ENCODE measurements around the gene ZCCHC14. TPM values are rescaled to one million over a fixed set of nuclear protein-coding genes. Genes with fewer than 3 reads are reported as not detected.

ZCCHC14 gene
- total RNA-seq, 1 experiment from 2014 or later, result 33.1 TPM

- DNase-seq, result peak in 1 of 2 experiments; percentile 17
- H3K9me3 Mint-ChIP-seq (ENCODE audit: unreplicated experiment), result no peaks in the 10 kb centered on the region
- no peak overlapping the region for H3K4me3 ChIP-seq (ENCODE audit: low read depth, low read length)
- peaks cover 9% of the 10 kb centered on the region for H3K4me1 Mint-ChIP-seq (ENCODE audit: low read depth, unreplicated experiment)
- H3K4me3 Mint-ChIP-seq (ENCODE audit: unreplicated experiment), result no peak overlapping the region
- no TSS peak for BruUV-seq (replicated peaks)
- no peaks in the 10 kb centered on the region for H3K27me3 ChIP-seq (replicated peaks; ENCODE audit: control insufficient read depth, insufficient read depth, low read length)
- peaks cover 79% of the 10 kb centered on the region for H3K36me3 Mint-ChIP-seq (ENCODE audit: insufficient read depth, unreplicated experiment)
- H3K27me3 Mint-ChIP-seq (ENCODE audit: insufficient read depth, unreplicated experiment), result no peaks in the 10 kb centered on the region
- no peak overlapping the region for H3K27ac Mint-ChIP-seq (ENCODE audit: unreplicated experiment)
- intact Hi-C loops (cut with micrococcal nuclease; ENCODE audit: unreplicated experiment), result loop anchor here (10.0 kb wide), 1 partner anchor 165 kb away; no protein-coding TSS in a partner anchor
- H3K4me1 ChIP-seq, result no peaks in the 10 kb centered on the region
- no peak for TF ChIP-seq CTCF (IDR thresholded peaks at IDR 0.05; ENCODE audit: insufficient read depth in 1 of 2, low read depth in 1 of 2, low read length in 1 of 2, severe bottlenecking in 1 of 2, unreplicated experiment in 1 of 2)
- H3K36me3 ChIP-seq (ENCODE audit: control insufficient read depth, insufficient read depth, low read length), result peaks cover 8% of the 10 kb centered on the region
- CTCF ChIA-PET, result no interaction called here
- no peaks in the 10 kb centered on the region for H3K9me3 ChIP-seq
- POLR2A ChIA-PET, result interaction anchor here (0.6 kb wide), 1 partner anchor 14 kb away, joined by 5 read pairs; no protein-coding TSS in a partner anchor
These were observed 83.0 kb downstream of the ZCCHC14 start for GRCh38 chr16:87409781-87410180.

- no peaks in the 10 kb centered on the region for H3K9me3 Mint-ChIP-seq (ENCODE audit: unreplicated experiment)
- DNase-seq, result no peak
- ChIA-PET CTCF (no interaction called here), POLR2A (no interaction called here)
- no peak overlapping the region for H3K4me3 ChIP-seq (ENCODE audit: low read depth, low read length)
- H3K4me1 ChIP-seq, result no peaks in the 10 kb centered on the region
- peaks cover 8% of the 10 kb centered on the region for H3K36me3 ChIP-seq (ENCODE audit: control insufficient read depth, insufficient read depth, low read length)
- peaks cover 79% of the 10 kb centered on the region for H3K36me3 Mint-ChIP-seq (ENCODE audit: insufficient read depth, unreplicated experiment)
- intact Hi-C loops (cut with micrococcal nuclease; ENCODE audit: unreplicated experiment), result no loop called here
- no peak for TF ChIP-seq CTCF (IDR thresholded peaks at IDR 0.05; ENCODE audit: insufficient read depth in 1 of 2, low read depth in 1 of 2, low read length in 1 of 2, severe bottlenecking in 1 of 2, unreplicated experiment in 1 of 2)
- no peaks in the 10 kb centered on the region for H3K9me3 ChIP-seq
- no TSS peak for BruUV-seq (replicated peaks)
- H3K27ac Mint-ChIP-seq (ENCODE audit: unreplicated experiment), result no peak overlapping the region
- no peaks in the 10 kb centered on the region for H3K27me3 ChIP-seq (replicated peaks; ENCODE audit: control insufficient read depth, insufficient read depth, low read length)
- no peak overlapping the region for H3K4me3 Mint-ChIP-seq (ENCODE audit: unreplicated experiment)
- H3K27me3 Mint-ChIP-seq (ENCODE audit: insufficient read depth, unreplicated experiment), result no peaks in the 10 kb centered on the region
- H3K4me1 Mint-ChIP-seq (ENCODE audit: low read depth, unreplicated experiment), result peaks cover 9% of the 10 kb centered on the region
These were observed 83.7 kb downstream of the ZCCHC14 start for GRCh38 chr16:87409153-87409552.

- Histone ChIP-seq H3K4me3 (ENCODE audit: low read depth, low read length) (no peak overlapping the region), H3K36me3 (ENCODE audit: control insufficient read depth, insufficient read depth, low read length) (peaks cover 8% of the 10 kb centered on the region)
- H3K27ac Mint-ChIP-seq (ENCODE audit: unreplicated experiment), result no peak overlapping the region
These were observed 85.2 kb downstream of the ZCCHC14 start for GRCh38 chr16:87407511-87408112.

More at GRCh38 chr16:87407511-87408112, 85.2 kb downstream of the ZCCHC14 start:
- Histone ChIP-seq H3K27me3 (replicated peaks; ENCODE audit: control insufficient read depth, insufficient read depth, low read length) (no peaks in the 10 kb centered on the region), H3K9me3 (no peaks in the 10 kb centered on the region), H3K4me1 (no peaks in the 10 kb centered on the region)
- no peak overlapping the region for H3K4me3 Mint-ChIP-seq (ENCODE audit: unreplicated experiment)
- H3K36me3 Mint-ChIP-seq (ENCODE audit: insufficient read depth, unreplicated experiment), result peaks cover 86% of the 10 kb centered on the region
- BruUV-seq (replicated peaks), result no TSS peak
- CTCF ChIA-PET, result interaction anchor here (0.6 kb wide), 1 partner anchor 522 kb away, joined by 6 read pairs; no protein-coding TSS in a partner anchor
- peaks cover 9% of the 10 kb centered on the region for H3K4me1 Mint-ChIP-seq (ENCODE audit: low read depth, unreplicated experiment)
- TF ChIP-seq CTCF (IDR thresholded peaks at IDR 0.05; ENCODE audit: insufficient read depth in 1 of 2, low read depth in 1 of 2, low read length in 1 of 2, severe bottlenecking in 1 of 2, unreplicated experiment in 1 of 2), result no peak
- intact Hi-C loops (cut with micrococcal nuclease; ENCODE audit: unreplicated experiment), result no loop called here
- no peak for DNase-seq
- H3K27me3 Mint-ChIP-seq (ENCODE audit: insufficient read depth, unreplicated experiment), result no peaks in the 10 kb centered on the region
- POLR2A ChIA-PET, result interaction anchor here (0.7 kb wide), 1 partner anchor 1156 kb away, joined by 3 read pairs; no protein-coding TSS in a partner anchor
- H3K9me3 Mint-ChIP-seq (ENCODE audit: unreplicated experiment), result no peaks in the 10 kb centered on the region

All from Caco-2 (cell line).